Activated T-helper 2 cell treated with anti-CD3 and anti-CD28 coated beads, Interferon-gamma antibody, Interleukin-2, Interleukin-4, amounts not matched to agents 10 μg/mL and 5 μg/mL and 100 μg/mL, durations not matched to agents 14 hours and 24 hours and 36 hours (primary cell): ENCODE results near the gene SLC46A3. TPM values are rescaled to one million over a fixed set of nuclear protein-coding genes. Genes with fewer than 3 reads are reported as not detected.
A peak's percentile ranks its signal among the peaks of the same experiment; 100 is the strongest.

Experiments used
- DNase-seq: peaks from one replicate; pipeline ENCODE4 v3.0.0; 2021; ENCODE audit warnings: low spot score
- H3K27ac Mint-ChIP-seq: one replicate; pipeline ENCODE4 v1.8.0; 2021; ENCODE audit warnings: mixed read lengths
- H3K27me3 Mint-ChIP-seq: one replicate; pipeline ENCODE4 v1.8.0; 2021; ENCODE audit warnings: low read depth, mixed read lengths
- H3K36me3 Mint-ChIP-seq: one replicate; pipeline ENCODE4 v1.8.0; 2021; ENCODE audit warnings: low read depth, mixed read lengths
- H3K4me1 Mint-ChIP-seq: one replicate; pipeline ENCODE4 v1.8.0; 2021; ENCODE audit warnings: low read depth, mixed read lengths
- H3K4me3 Mint-ChIP-seq: one replicate; pipeline ENCODE4 v1.8.0; 2021; ENCODE audit warnings: low read depth, mild to moderate bottlenecking, moderate library complexity, mixed read lengths
- H3K9me3 Mint-ChIP-seq: one replicate; pipeline ENCODE4 v1.8.0; 2021; ENCODE audit warnings: mixed read lengths
- intact Hi-C: fragments of 100-400 bp; cut with micrococcal nuclease; formaldehyde crosslinking; loops from one replicate; pipeline ENCODE4 v1.15.1; 2023
- total RNA-seq: library from RNA; stranded (reverse); gene quantifications from 2 replicates; pipeline ENCODE4 v1.2.3, GENCODE V29; 2022

Gene SLC46A3
- total RNA-seq, 1 donor from 2014 or later = 3.1 TPM

GRCh38 chr13:28658796-28659620 lies 59.8 kb downstream of the SLC46A3 start, which contains the start of gene POMP:
Gene POMP (plus strand): TSS chr13:28659130. CDS start chr13:28659185, 55 bp downstream.
- Mint-ChIP-seq H3K27me3 (no peaks in the 10 kb centered on the region), H3K9me3 (no peaks in the 10 kb centered on the region), H3K36me3 (peaks cover 62% of the 10 kb centered on the region), H3K4me1 (peaks cover 49% of the 10 kb centered on the region), H3K27ac (peak within 1 kb of the TSS; percentile 95), H3K4me3 (peak within 1 kb of the TSS; percentile 96)
- intact Hi-C loops = loop anchor here (1.0 to 10.0 kb wide), 10 partner anchors 10 to 520 kb away; partner anchors contain the start of genes PAN3 and SLC46A3
- DNase-seq = peak; percentile 87

DNA sequence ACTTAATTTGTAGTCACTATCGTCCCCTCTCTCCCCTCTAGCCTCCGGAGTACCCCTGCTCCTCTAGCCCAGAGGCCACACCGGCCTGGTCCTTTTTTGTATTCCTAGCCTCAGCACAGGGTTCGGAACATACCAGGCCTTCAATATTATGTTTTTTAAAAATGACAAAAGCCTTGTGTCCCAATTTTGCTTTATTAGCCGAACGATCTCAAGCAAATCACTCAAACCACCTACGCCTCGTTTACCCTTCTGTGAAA lies 60.3 kb downstream of the SLC46A3 start:
- intact Hi-C loops = loop anchor here (1.0 to 10.0 kb wide), 6 partner anchors 47 to 520 kb away; partner anchors contain the start of genes PAN3 and SLC46A3
- peaks cover 56% of the 10 kb centered on the region for H3K36me3 Mint-ChIP-seq
- H3K27ac Mint-ChIP-seq = peak overlapping the region; percentile 95
- peak overlapping the region; percentile 96 for H3K4me3 Mint-ChIP-seq
- peaks cover 49% of the 10 kb centered on the region for H3K4me1 Mint-ChIP-seq
- no peak for DNase-seq
- no peaks in the 10 kb centered on the region for H3K9me3 Mint-ChIP-seq
- H3K27me3 Mint-ChIP-seq = no peaks in the 10 kb centered on the region

DNA sequence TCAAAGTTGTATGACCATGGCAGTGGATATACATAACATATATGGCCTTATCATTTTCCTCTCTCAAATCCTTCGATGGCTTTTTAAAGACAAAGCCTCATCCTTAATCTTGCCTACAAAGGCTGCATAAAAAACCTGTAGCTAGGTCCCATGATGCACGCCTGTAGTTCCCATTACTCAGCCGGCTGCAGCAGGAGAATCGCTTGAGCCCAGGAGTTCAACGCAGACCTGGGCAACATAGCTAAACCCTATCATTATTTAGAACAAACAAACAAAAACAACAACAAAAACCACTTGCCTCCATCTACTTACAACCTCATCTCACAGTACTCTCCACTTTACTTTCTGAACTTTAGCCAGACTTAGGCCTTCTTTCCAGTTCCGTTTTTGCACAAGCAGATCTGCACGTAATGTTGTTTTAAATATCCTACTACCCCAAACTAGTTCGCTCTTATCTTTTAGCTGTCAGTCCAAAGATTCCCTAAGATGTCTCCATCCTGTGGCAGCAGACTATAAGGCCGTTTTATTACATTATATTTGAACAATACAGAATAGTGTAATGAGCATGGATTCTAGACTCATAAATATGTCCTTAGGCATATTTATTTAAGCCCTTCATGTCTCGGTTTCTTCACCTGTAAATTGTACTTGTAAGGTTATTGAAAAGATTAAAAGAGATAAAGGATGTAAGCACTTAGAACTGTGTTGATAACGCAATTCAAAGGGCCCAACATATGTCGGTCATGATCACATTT lies 60.8 kb downstream of the SLC46A3 start:
- Mint-ChIP-seq H3K4me3 (peak overlapping the region; percentile 96), H3K36me3 (peaks cover 51% of the 10 kb centered on the region), H3K27me3 (no peaks in the 10 kb centered on the region), H3K27ac (peak overlapping the region; percentile 95), H3K9me3 (no peaks in the 10 kb centered on the region), H3K4me1 (peaks cover 49% of the 10 kb centered on the region)
- no peak for DNase-seq
- intact Hi-C loops = loop anchor here (1.0 to 10.0 kb wide), 6 partner anchors 47 to 519 kb away; partner anchors contain the start of genes PAN3 and SLC46A3

DNA sequence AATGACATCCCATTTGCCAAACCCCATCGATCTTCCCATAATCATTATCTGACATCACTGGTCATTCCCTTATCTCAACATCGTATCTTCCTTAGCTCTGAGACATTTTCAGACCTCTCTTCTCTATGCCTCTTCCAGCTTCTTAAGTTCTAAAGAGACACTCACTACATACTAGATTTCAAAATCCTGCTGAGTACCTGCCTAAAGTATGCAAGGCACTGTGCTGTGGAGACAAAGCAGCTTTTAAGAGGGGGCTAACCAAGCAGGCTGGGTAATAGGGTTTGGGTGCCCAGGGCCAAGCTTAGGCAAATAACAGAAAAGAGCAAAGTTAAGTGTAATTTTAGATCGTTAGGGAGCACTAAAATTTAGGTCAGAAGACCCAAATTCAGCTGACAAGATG lies 63.2 kb downstream of the SLC46A3 start:
- Mint-ChIP-seq H3K4me3 (no peak overlapping the region), H3K27me3 (no peaks in the 10 kb centered on the region), H3K4me1 (peaks cover 44% of the 10 kb centered on the region), H3K27ac (no peak overlapping the region), H3K9me3 (no peaks in the 10 kb centered on the region), H3K36me3 (peaks cover 34% of the 10 kb centered on the region)
- intact Hi-C loops = loop anchor here (5.0 to 10.0 kb wide), 2 partner anchors 139 to 388 kb away; no protein-coding TSS in a partner anchor
- no peak for DNase-seq

GRCh38 chr13:28654276-28654675 lies 64.5 kb downstream of the SLC46A3 start:
- Mint-ChIP-seq H3K9me3 (no peaks in the 10 kb centered on the region), H3K36me3 (peaks cover 28% of the 10 kb centered on the region), H3K4me3 (no peak overlapping the region), H3K4me1 (peaks cover 41% of the 10 kb centered on the region), H3K27me3 (no peaks in the 10 kb centered on the region), H3K27ac (no peak overlapping the region)
- no peak for DNase-seq
- intact Hi-C loops = loop anchor here (10.0 kb wide), 1 partner anchor 141 kb away; no protein-coding TSS in a partner anchor

GRCh38 chr13:28653111-28653510 lies 65.7 kb downstream of the SLC46A3 start:
- peaks cover 43% of the 10 kb centered on the region for H3K4me1 Mint-ChIP-seq
- H3K36me3 Mint-ChIP-seq = peaks cover 27% of the 10 kb centered on the region
- H3K4me3 Mint-ChIP-seq = no peak overlapping the region
- H3K9me3 Mint-ChIP-seq = no peaks in the 10 kb centered on the region
- DNase-seq = no peak
- H3K27me3 Mint-ChIP-seq = no peaks in the 10 kb centered on the region
- H3K27ac Mint-ChIP-seq = no peak overlapping the region
- intact Hi-C loops = loop anchor here (10.0 kb wide), 1 partner anchor 142 kb away; no protein-coding TSS in a partner anchor

DNA sequence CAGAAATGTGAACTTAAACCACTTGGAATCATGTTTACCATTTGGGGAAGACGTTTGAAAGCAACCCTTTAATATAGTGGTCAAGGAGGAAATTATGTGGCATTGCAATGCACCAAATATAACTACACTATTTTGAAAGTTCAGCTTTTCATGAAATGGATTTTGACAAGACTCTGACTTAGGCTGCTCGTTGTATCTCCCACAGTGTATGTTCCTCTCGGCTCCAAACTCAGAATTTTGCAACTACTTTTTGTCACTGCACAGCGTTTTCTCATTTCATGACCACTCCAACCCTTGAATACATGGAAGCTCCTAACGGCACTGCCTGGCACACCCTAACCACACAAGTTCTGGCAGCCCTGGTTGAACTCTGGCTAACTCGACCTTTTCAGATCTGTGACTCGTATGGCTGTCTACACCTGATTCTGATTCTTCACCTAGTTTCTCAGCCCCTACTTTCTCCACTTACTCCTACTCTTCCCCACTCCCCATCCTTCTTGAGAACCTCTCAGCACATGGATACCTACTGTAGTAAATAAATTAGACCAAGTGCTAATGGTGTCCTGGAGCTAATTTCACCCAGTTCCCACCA lies 66.9 kb downstream of the SLC46A3 start:
- Mint-ChIP-seq H3K4me3 (no peak overlapping the region), H3K9me3 (no peaks in the 10 kb centered on the region), H3K4me1 (peaks cover 40% of the 10 kb centered on the region), H3K27ac (no peak overlapping the region), H3K27me3 (no peaks in the 10 kb centered on the region), H3K36me3 (peaks cover 19% of the 10 kb centered on the region)
- intact Hi-C loops = loop anchor here (10.0 kb wide), 1 partner anchor 143 kb away; no protein-coding TSS in a partner anchor
- DNase-seq = no peak

- Mint-ChIP-seq H3K27ac (no peak overlapping the region), H3K36me3 (peaks cover 14% of the 10 kb centered on the region), H3K9me3 (no peaks in the 10 kb centered on the region), H3K4me1 (peaks cover 29% of the 10 kb centered on the region), H3K27me3 (no peaks in the 10 kb centered on the region), H3K4me3 (no peak overlapping the region)
- no peak for DNase-seq
- intact Hi-C loops = loop anchor here (10.0 kb wide), 1 partner anchor 145 kb away; no protein-coding TSS in a partner anchor
These were observed 68.5 kb downstream of the SLC46A3 start for GRCh38 chr13:28650284-28650683.

Other genes with a start within 250 kb of the SLC46A3 start
- gene FLT1, start 223.8 kb downstream of the SLC46A3 start, total RNA-seq = 29.9 and 32.4 TPM in 2 replicates
- 145 and 149 TPM in 2 replicates for gene POMP, start 59.8 kb downstream of the SLC46A3 start, total RNA-seq
- gene MTUS2, start 101.4 kb upstream of the SLC46A3 start, total RNA-seq = not detected in 2 replicates